ENCODE results near the gene COL25A1. TPM values are rescaled to one million over a fixed set of nuclear protein-coding genes. Genes with fewer than 3 reads are reported as not detected.

COL25A1 gene
- total and polyA plus RNA-seq, 2 experiments from 2014 or later: 0.25 TPM; not detected in 1

- in situ Hi-C loops (cut with MboI): no loop called here
- Histone ChIP-seq H3K4me1 (ENCODE audit: insufficient read depth) (no peaks in the 10 kb centered on the region), H2AFZ (no peak overlapping the region), H3K9me3 (ENCODE audit: low read depth) (no peaks in the 10 kb centered on the region), H3F3A (ENCODE audit: insufficient read depth) (no peaks in the 10 kb centered on the region), H4K20me1 (ENCODE audit: insufficient read depth) (no peaks in the 10 kb centered on the region), H3K4me2 (ENCODE audit: unreplicated experiment) (no peak overlapping the region), H3K9ac (no peak overlapping the region), H3K9me2 (ENCODE audit: insufficient read depth) (no peaks in the 10 kb centered on the region; the same call in 1 of the 2 replicates), H3K27ac (no peak overlapping the region), H3K27me3 (replicated peaks; ENCODE audit: insufficient read depth) (no peaks in the 10 kb centered on the region), H3K79me2 (ENCODE audit: insufficient read depth) (no peaks in the 10 kb centered on the region), H3K36me3 (ENCODE audit: low read depth) (no peaks in the 10 kb centered on the region), H3K4me3 (no peak overlapping the region)
- 88 to 94% methylated on average over 1 of the region's 1 CpG for WGBS, 2 experiments (ENCODE audit: low coverage in 1 of 2, low lambda C conversion rate in 2 of 2, missing lambda C conversion rate in 2 of 2)
- TF ChIP-seq EZH2phosphoT487 (IDR thresholded peaks at IDR 0.05; ENCODE audit: insufficient read depth, low read depth): no peak
- TF ChIP-seq EZH2 (IDR thresholded peaks at IDR 0.05; ENCODE audit: insufficient read depth, poor library complexity, severe bottlenecking): no peak
- DNase-seq: no peak
Observed at GRCh38 chr4:108810087-108810486, 492.4 kb downstream of the COL25A1 start.

GRCh38 chr4:108804648-108805273 lies 497.7 kb downstream of the COL25A1 start:
- H3K27me3 ChIP-seq (replicated peaks; ENCODE audit: insufficient read depth): no peaks in the 10 kb centered on the region
- no peak overlapping the region for H3K27ac ChIP-seq
- no peaks in the 10 kb centered on the region for H3K9me3 ChIP-seq (ENCODE audit: low read depth)
- no peaks in the 10 kb centered on the region for H3F3A ChIP-seq (ENCODE audit: insufficient read depth)
- H3K4me1 ChIP-seq (ENCODE audit: insufficient read depth): no peaks in the 10 kb centered on the region
- no peak overlapping the region for H3K4me2 ChIP-seq (ENCODE audit: unreplicated experiment)
- H3K4me3 ChIP-seq: no peak overlapping the region
- no peaks in the 10 kb centered on the region for H3K79me2 ChIP-seq (ENCODE audit: insufficient read depth)
- no peak for DNase-seq
- no peaks in the 10 kb centered on the region for H3K9me2 ChIP-seq (ENCODE audit: insufficient read depth)
- no peaks in the 10 kb centered on the region for H3K36me3 ChIP-seq (ENCODE audit: low read depth)
- H3K9ac ChIP-seq: no peak overlapping the region
- in situ Hi-C loops (cut with MboI): no loop called here
- no peak overlapping the region for H2AFZ ChIP-seq
- no peaks in the 10 kb centered on the region for H4K20me1 ChIP-seq (ENCODE audit: insufficient read depth)
- WGBS, 2 experiments (ENCODE audit: low coverage in 1 of 2, low lambda C conversion rate in 2 of 2, missing lambda C conversion rate in 2 of 2): 7 to 9% methylated on average over 5 of the region's 5 CpGs
- TF ChIP-seq EZH2phosphoT487 (IDR thresholded peaks at IDR 0.05; ENCODE audit: insufficient read depth, low read depth) (no peak), EZH2 (IDR thresholded peaks at IDR 0.05; ENCODE audit: insufficient read depth, poor library complexity, severe bottlenecking) (no peak)

- Histone ChIP-seq H3K4me3 (no peak overlapping the region), H3K79me2 (ENCODE audit: insufficient read depth) (no peaks in the 10 kb centered on the region), H3K27ac (no peak overlapping the region), H3K4me2 (ENCODE audit: unreplicated experiment) (no peak overlapping the region), H3K27me3 (replicated peaks; ENCODE audit: insufficient read depth) (no peaks in the 10 kb centered on the region), H4K20me1 (ENCODE audit: insufficient read depth) (no peaks in the 10 kb centered on the region), H2AFZ (no peak overlapping the region), H3K9me3 (ENCODE audit: low read depth) (no peaks in the 10 kb centered on the region), H3K9me2 (ENCODE audit: insufficient read depth) (no peaks in the 10 kb centered on the region), H3K36me3 (ENCODE audit: low read depth) (no peaks in the 10 kb centered on the region), H3K4me1 (ENCODE audit: insufficient read depth) (peaks cover 3% of the 10 kb centered on the region), H3K9ac (no peak overlapping the region), H3F3A (ENCODE audit: insufficient read depth) (no peaks in the 10 kb centered on the region; the same call in 1 of the 2 replicates)
- no peak for TF ChIP-seq EZH2 (IDR thresholded peaks at IDR 0.05; ENCODE audit: insufficient read depth, poor library complexity, severe bottlenecking)
- TF ChIP-seq EZH2phosphoT487 (IDR thresholded peaks at IDR 0.05; ENCODE audit: insufficient read depth, low read depth): no peak
- in situ Hi-C loops (cut with MboI): no loop called here
- DNase-seq: no peak
- WGBS, 2 experiments (ENCODE audit: low coverage in 1 of 2, low lambda C conversion rate in 2 of 2, missing lambda C conversion rate in 2 of 2): 25 to 28% methylated on average over 5 of the region's 5 CpGs
Observed at GRCh38 chr4:108799306-108799705, 503.2 kb downstream of the COL25A1 start.

- DNase-seq: no peak
- H4K20me1 ChIP-seq (ENCODE audit: insufficient read depth): no peaks in the 10 kb centered on the region
- H3K9ac ChIP-seq: no peak overlapping the region
- no peaks in the 10 kb centered on the region for H3K79me2 ChIP-seq (ENCODE audit: insufficient read depth)
- H3K27me3 ChIP-seq (replicated peaks; ENCODE audit: insufficient read depth): no peaks in the 10 kb centered on the region
- H3K27ac ChIP-seq: no peak overlapping the region
- H3K9me2 ChIP-seq (ENCODE audit: insufficient read depth): no peaks in the 10 kb centered on the region
- no peaks in the 10 kb centered on the region; the same call in 1 of the 2 replicates for H3F3A ChIP-seq (ENCODE audit: insufficient read depth)
- H3K36me3 ChIP-seq (ENCODE audit: low read depth): no peaks in the 10 kb centered on the region
- WGBS, 2 experiments (ENCODE audit: low coverage in 1 of 2, low lambda C conversion rate in 2 of 2, missing lambda C conversion rate in 2 of 2): 25 to 31% methylated on average over 3 of the region's 3 CpGs
- H2AFZ ChIP-seq: no peak overlapping the region
- no peak for TF ChIP-seq EZH2phosphoT487 (IDR thresholded peaks at IDR 0.05; ENCODE audit: insufficient read depth, low read depth)
- TF ChIP-seq EZH2 (IDR thresholded peaks at IDR 0.05; ENCODE audit: insufficient read depth, poor library complexity, severe bottlenecking): no peak
- no peak overlapping the region for H3K4me3 ChIP-seq
- no peak overlapping the region for H3K4me2 ChIP-seq (ENCODE audit: unreplicated experiment)
- H3K4me1 ChIP-seq (ENCODE audit: insufficient read depth): peaks cover 14% of the 10 kb centered on the region
- in situ Hi-C loops (cut with MboI): no loop called here
- H3K9me3 ChIP-seq (ENCODE audit: low read depth): no peaks in the 10 kb centered on the region
Observed at GRCh38 chr4:108796173-108796572, 506.3 kb downstream of the COL25A1 start.
